Loucy (cell line): Measurements from ENCODE around the gene CCDC137.

Experiments used
- EZH2phosphoT487 ChIP-seq: fragments of 200-600 bp; IDR thresholded peaks from 2 replicates; pipeline ENCODE4 v1.6.1; 2018; ENCODE audit warnings: antibody characterized with exemption, mild to moderate bottlenecking, moderate library complexity, borderline replicate concordance
- TF ChIP-seq, protein P1 (sequence below): fragments of 200-600 bp; sonication (generic); conservative IDR thresholded peaks from 2 replicates; pipeline ENCODE4 v1.5.1; 2014; ENCODE audit warnings: mild to moderate bottlenecking, antibody characterized with exemption, low read length

DNA sequence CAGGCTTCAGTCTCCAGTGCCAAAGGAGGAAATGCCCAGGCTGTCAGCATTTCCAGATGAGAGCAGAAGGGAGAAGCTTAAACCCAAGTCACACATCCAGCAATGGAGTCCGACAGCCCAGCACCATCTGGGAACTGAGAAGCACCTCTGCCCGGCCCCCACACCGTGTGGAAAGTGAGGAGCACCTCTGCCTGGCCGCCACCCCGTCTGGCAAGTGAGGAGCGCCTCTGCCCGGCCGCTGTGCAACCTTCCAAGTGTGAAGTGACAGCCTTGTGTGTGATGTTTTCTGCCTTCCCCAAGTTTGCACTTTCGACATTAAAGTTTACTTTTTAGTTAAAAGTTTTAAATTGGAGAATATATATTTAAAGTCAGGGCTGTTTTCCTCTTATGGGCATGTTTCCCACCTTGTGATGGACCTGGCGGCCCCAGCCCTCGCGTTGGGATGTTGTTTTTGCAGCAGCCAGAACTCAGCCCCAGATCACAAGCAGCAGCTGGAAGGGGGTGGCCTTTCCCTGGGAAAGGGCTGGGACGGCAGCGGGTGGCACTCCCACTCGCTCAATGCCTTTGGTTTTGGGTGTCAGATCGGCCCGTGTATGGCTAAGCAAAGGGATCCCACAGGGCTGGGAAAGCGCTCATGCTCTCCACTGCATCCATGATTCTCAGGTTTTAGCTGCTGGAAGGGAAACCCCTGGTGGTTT, 7.2 kb downstream of the CCDC137 start:
- TF ChIP-seq, protein P1, sequence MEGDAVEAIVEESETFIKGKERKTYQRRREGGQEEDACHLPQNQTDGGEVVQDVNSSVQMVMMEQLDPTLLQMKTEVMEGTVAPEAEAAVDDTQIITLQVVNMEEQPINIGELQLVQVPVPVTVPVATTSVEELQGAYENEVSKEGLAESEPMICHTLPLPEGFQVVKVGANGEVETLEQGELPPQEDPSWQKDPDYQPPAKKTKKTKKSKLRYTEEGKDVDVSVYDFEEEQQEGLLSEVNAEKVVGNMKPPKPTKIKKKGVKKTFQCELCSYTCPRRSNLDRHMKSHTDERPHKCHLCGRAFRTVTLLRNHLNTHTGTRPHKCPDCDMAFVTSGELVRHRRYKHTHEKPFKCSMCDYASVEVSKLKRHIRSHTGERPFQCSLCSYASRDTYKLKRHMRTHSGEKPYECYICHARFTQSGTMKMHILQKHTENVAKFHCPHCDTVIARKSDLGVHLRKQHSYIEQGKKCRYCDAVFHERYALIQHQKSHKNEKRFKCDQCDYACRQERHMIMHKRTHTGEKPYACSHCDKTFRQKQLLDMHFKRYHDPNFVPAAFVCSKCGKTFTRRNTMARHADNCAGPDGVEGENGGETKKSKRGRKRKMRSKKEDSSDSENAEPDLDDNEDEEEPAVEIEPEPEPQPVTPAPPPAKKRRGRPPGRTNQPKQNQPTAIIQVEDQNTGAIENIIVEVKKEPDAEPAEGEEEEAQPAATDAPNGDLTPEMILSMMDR, result no peak
- no peak for TF ChIP-seq EZH2phosphoT487
